IMR-90 (cell line): ENCODE data around the gene TEX36. TPM values are rescaled to one million over a fixed set of nuclear protein-coding genes. Genes with fewer than 3 reads are reported as not detected.
A peak's percentile ranks its signal among the peaks of the same experiment; 100 is the strongest.
"Not testable (repeated sequence)": the region's sequence is repeated elsewhere in the genome, so short reads cannot be mapped to it uniquely, and the experiment has no call there.

Experiments
- ATAC-seq: fragments of 200-7000 bp; cut with Tn5 transposase; 2 replicates; pipeline ENCODE4 v1.9.1; 2020; ENCODE audit warnings: low read depth, mild to moderate bottlenecking, moderate library complexity
- BruUV-seq: library from RNA; stranded (reverse); fragments of 400-500 nt; replicated peaks from 2 replicates; lab custom pipeline; 2021; lab: Mats Ljungman, UMichigan
- CTCF ChIA-PET: fragments of 300-600 bp; formaldehyde crosslinking; extraction: SDS; loops from one replicate; lab custom pipeline; 2021; ENCODE audit warnings: antibody characterized with exemption; lab: Yijun Ruan, JAX
- POLR2A ChIA-PET: fragments of 300-600 bp; sonication (Branson Sonifier 250); formaldehyde crosslinking; loops from one replicate; lab custom pipeline; 2022; ENCODE audit warnings: antibody characterized with exemption; ENCODE audit not compliant: unreplicated experiment; lab: Charles Lee
- DNase-seq: peaks from one replicate; pipeline ENCODE4 v3.0.0; 2013
- H2AFZ ChIP-seq: replicated peaks from 2 replicates; pipeline ENCODE3; 2013; ENCODE audit warnings: low read length, mild to moderate bottlenecking; ENCODE audit not compliant: poor library complexity
- H2AK5ac ChIP-seq: 2 replicates; pipeline ENCODE4 v1.6.1; 2013; ENCODE audit warnings: low read depth, low read length, inconsistent platforms
- H2AK9ac ChIP-seq: replicated peaks from 2 replicates; pipeline ENCODE3; 2013; ENCODE audit warnings: mild to moderate bottlenecking, low read depth, low read length, moderate library complexity; ENCODE audit not compliant: poor library complexity
- H2BK120ac ChIP-seq: 2 replicates; pipeline ENCODE4 v1.6.1; 2013; ENCODE audit warnings: low read depth, low read length, inconsistent platforms
- H2BK15ac ChIP-seq: 3 replicates; pipeline ENCODE4 v1.6.1; 2013; ENCODE audit warnings: low read depth, low read length, inconsistent platforms
- H2BK20ac ChIP-seq: 2 replicates; pipeline ENCODE4 v1.6.1; 2013; ENCODE audit warnings: low read depth, mild to moderate bottlenecking, inconsistent platforms, low read length, moderate library complexity
- H2BK5ac ChIP-seq: 2 replicates; pipeline ENCODE4 v1.6.1; 2013; ENCODE audit warnings: mild to moderate bottlenecking, low read depth, low read length, inconsistent platforms; ENCODE audit not compliant: poor library complexity, severe bottlenecking
- H3K14ac ChIP-seq: replicated peaks from 2 replicates; pipeline ENCODE4 v1.6.1; 2013; ENCODE audit warnings: low read depth, low read length, inconsistent platforms
- H3K18ac ChIP-seq: 2 replicates; pipeline ENCODE4 v1.6.1; 2013; ENCODE audit warnings: low read depth, low read length, control low read depth
- H3K23ac ChIP-seq: 2 replicates; pipeline ENCODE4 v1.6.1; 2013; ENCODE audit warnings: low read depth, low read length, inconsistent platforms
- H3K27ac ChIP-seq: 2 replicates; pipeline ENCODE4 v1.5.1; 2013; ENCODE audit warnings: mild to moderate bottlenecking, control low read depth, low read length; ENCODE audit not compliant: insufficient read depth
- H3K27me3 ChIP-seq: 2 replicates; pipeline ENCODE4 v1.6.1; 2013; ENCODE audit warnings: low read length; ENCODE audit not compliant: control insufficient read depth, insufficient read depth
- H3K36me3 ChIP-seq: 2 replicates; pipeline ENCODE4 v1.6.1; 2013; ENCODE audit warnings: low read length, mixed read lengths; ENCODE audit not compliant: control insufficient read depth, insufficient read depth
- H3K4ac ChIP-seq: 2 replicates; pipeline ENCODE4 v1.6.1; 2013; ENCODE audit warnings: low read depth, low read length, inconsistent platforms
- H3K4me1 ChIP-seq: 2 replicates; pipeline ENCODE4 v1.6.1; 2013; ENCODE audit warnings: low read length, mixed read lengths; ENCODE audit not compliant: control insufficient read depth, insufficient read depth
- H3K4me2 ChIP-seq: 2 replicates; pipeline ENCODE4 v1.6.1; 2013; ENCODE audit warnings: low read depth, mild to moderate bottlenecking, control low read depth, low read length, moderate library complexity
- H3K4me3 ChIP-seq: 2 replicates; pipeline ENCODE4 v1.5.1; 2013; ENCODE audit warnings: low read depth, mild to moderate bottlenecking, control low read depth, low read length, moderate library complexity; ENCODE audit not compliant: insufficient read depth
- H3K56ac ChIP-seq: 2 replicates; pipeline ENCODE4 v1.6.1; 2013; ENCODE audit warnings: low read length, inconsistent platforms; ENCODE audit not compliant: insufficient read depth; ENCODE audit errors: extremely low read depth
- H3K79me1 ChIP-seq, 2 experiments: 2 replicates each; pipeline ENCODE4 v1.6.1; 2013; ENCODE audit warnings: low read length in 2 of 2, inconsistent platforms in 1 of 2, low read depth in 1 of 2
- H3K9ac ChIP-seq: 2 replicates; pipeline ENCODE4 v1.6.1; 2013; ENCODE audit warnings: low read depth, low read length, control low read depth
- H3K9me1 ChIP-seq: 2 replicates; pipeline ENCODE4 v1.6.1; 2013; ENCODE audit warnings: low read length, inconsistent platforms; ENCODE audit not compliant: insufficient read depth
- H3K9me3 ChIP-seq: 2 replicates; pipeline ENCODE4 v1.6.1; 2013; ENCODE audit warnings: low read length; ENCODE audit not compliant: control insufficient read depth, insufficient read depth
- H4K20me1 ChIP-seq: 2 replicates; pipeline ENCODE4 v1.6.1; 2013; ENCODE audit warnings: low read length, inconsistent platforms; ENCODE audit not compliant: insufficient read depth
- H4K5ac ChIP-seq: 2 replicates; pipeline ENCODE4 v1.6.1; 2013; ENCODE audit warnings: mild to moderate bottlenecking, low read depth, low read length, control low read depth
- H4K8ac ChIP-seq, 2 experiments: 2 replicates each; pipeline ENCODE4 v1.6.1; 2013; ENCODE audit warnings: low read depth in 2 of 2, low read length in 2 of 2, control low read depth in 1 of 2, inconsistent platforms in 1 of 2
- H4K91ac ChIP-seq: 2 replicates; pipeline ENCODE4 v1.6.1; 2013; ENCODE audit warnings: low read depth, low read length, inconsistent platforms; ENCODE audit not compliant: insufficient read depth
- WGBS, 2 experiments: methylation state at CpG; one replicate each; pipeline versions ENCODE4 v1.1.5 to v1.1.7; 2013; ENCODE audit warnings: missing lambda C conversion rate in 2 of 2; ENCODE audit not compliant: insufficient read length in 1 of 2; ENCODE audit errors: extremely low coverage in 2 of 2; 5-methylcytosine and 5-hydroxymethylcytosine counted together
- dilution Hi-C: fragments of 300-500 bp; cut with HindIII; formaldehyde crosslinking; loops from one replicate; pipeline ENCODE4 v1.14.3; 2018; ENCODE audit warnings: low sequenced_read_pairs; ENCODE audit not compliant: unreplicated experiment
- in situ Hi-C: fragments of 300-500 bp; cut with MboI; formaldehyde crosslinking; loops from 3 replicates; pipeline ENCODE4 v1.14.3; 2019; ENCODE audit warnings: low sequenced_read_pairs, inconsistent platforms, mixed read lengths
- intact Hi-C: fragments of 100-400 bp; cut with micrococcal nuclease; formaldehyde crosslinking; loops from 2 replicates; pipeline ENCODE4 v1.10.0; 2022
- polyA plus RNA-seq, 3 experiments: library from polyadenylated mRNA; depleted of rRNA; stranded (reverse); fragments of >200 nt; gene quantifications; 2 replicates each; pipeline ENCODE4 v1.2.3, GENCODE V29; 2012; ENCODE audit warnings: low replicate concordance in 1 of 3
- total RNA-seq: library from RNA; depleted of rRNA; stranded (reverse); fragments of >200 nt; gene quantifications from 2 replicates; pipeline ENCODE4 v1.2.3, GENCODE V29; 2012
- TF ChIP-seq, protein P1 (sequence below): conservative IDR thresholded peaks from 2 replicates; pipeline ENCODE4 v1.5.1; 2012; ENCODE audit warnings: mild to moderate bottlenecking, low read depth, low read length, improper control_type of control experiment

TEX36 gene
- total and polyA plus RNA-seq, 2 of the 4 experiments (the other 2 are of a cell fraction) = not detected

DNA sequence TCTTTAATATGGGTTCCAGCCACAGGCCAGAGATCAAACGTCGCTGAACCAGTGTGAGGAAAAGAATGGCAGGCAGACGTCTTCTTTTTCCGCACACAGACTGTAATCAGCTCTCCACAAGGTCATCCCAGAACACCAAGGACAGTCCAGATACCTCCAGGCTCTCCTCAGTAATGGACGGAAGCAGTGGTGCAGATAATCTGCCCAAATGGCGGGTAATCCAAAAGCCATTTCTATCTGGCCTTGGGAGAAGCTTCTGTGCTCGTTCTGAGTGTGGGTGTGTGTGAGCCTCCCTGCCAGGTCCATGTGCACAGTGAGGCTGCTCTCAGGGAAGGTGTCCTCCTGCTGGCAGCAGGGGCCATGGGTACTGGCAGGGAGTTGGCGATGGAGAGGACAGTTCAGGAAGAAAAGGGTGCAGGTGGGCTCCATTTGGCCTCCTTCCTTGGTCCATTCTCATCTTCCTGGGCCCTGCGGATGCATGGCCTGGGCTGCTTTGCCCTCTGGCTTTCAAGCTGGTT, 15.6 kb upstream of the TEX36 start:
- TF ChIP-seq, protein P1, sequence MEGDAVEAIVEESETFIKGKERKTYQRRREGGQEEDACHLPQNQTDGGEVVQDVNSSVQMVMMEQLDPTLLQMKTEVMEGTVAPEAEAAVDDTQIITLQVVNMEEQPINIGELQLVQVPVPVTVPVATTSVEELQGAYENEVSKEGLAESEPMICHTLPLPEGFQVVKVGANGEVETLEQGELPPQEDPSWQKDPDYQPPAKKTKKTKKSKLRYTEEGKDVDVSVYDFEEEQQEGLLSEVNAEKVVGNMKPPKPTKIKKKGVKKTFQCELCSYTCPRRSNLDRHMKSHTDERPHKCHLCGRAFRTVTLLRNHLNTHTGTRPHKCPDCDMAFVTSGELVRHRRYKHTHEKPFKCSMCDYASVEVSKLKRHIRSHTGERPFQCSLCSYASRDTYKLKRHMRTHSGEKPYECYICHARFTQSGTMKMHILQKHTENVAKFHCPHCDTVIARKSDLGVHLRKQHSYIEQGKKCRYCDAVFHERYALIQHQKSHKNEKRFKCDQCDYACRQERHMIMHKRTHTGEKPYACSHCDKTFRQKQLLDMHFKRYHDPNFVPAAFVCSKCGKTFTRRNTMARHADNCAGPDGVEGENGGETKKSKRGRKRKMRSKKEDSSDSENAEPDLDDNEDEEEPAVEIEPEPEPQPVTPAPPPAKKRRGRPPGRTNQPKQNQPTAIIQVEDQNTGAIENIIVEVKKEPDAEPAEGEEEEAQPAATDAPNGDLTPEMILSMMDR = no peak
- dilution Hi-C loops = no loop called here
- Histone ChIP-seq H3K23ac (no peak overlapping the region), H2BK15ac (no peak overlapping the region), H3K36me3 (no peaks in the 10 kb centered on the region), H2BK5ac (no peak overlapping the region), H4K91ac (no peak overlapping the region), H3K27ac (no peak overlapping the region), H3K18ac (no peak overlapping the region), H3K14ac (no peak overlapping the region), H4K5ac (no peak overlapping the region), H3K9ac (no peak overlapping the region), H3K56ac (no peak overlapping the region), H3K4ac (no peak overlapping the region), H2AK5ac (no peak overlapping the region), H4K20me1 (no peaks in the 10 kb centered on the region), H3K27me3 (peaks cover 4% of the 10 kb centered on the region; the same call in 1 of the 2 replicates), H2BK20ac (no peak overlapping the region), H3K4me3 (no peak overlapping the region), H3K79me1 (no peaks in the 10 kb centered on the region), H3K4me1 (peaks cover 3% of the 10 kb centered on the region; the same call in 1 of the 2 replicates), H3K9me1 (no peaks in the 10 kb centered on the region), H2AFZ (peak overlapping the region; percentile 37), H3K9me3 (no peaks in the 10 kb centered on the region), H3K4me2 (no peak overlapping the region), H2AK9ac (no peak overlapping the region), H2BK120ac (no peak overlapping the region), H4K8ac (no peak overlapping the region)
- no peak for DNase-seq
- WGBS, 2 experiments = 81% methylated on average over 5 of the region's 9 CpGs; no CpG with 5 or more reads in 1 of the 2 experiments
- ChIA-PET POLR2A (no interaction called here), CTCF (no interaction called here)
- in situ Hi-C loops = loop anchor here (10.0 kb wide), 1 partner anchor 654 kb away; no protein-coding TSS in a partner anchor
- BruUV-seq = no TSS peak
- intact Hi-C loops = no loop called here
- ATAC-seq = no peak

DNA sequence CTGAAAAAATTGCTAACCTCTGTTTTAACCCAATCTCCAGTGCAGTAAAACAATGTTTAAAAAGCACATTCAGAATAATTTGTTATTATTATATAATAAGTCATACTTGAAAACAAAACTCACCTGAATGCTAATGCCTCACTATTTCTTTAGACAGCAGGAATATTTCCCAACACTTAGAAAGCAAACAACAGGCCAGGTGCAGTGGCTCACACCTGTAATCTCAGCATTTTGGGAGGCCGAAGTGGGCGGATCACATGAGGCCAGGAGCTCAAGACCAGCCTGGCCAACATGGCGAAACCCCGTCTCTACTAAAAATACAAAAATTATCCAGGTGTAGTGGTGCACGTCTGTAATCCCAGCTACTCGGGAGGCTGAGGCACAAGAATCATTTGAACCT, 13.9 kb upstream of the TEX36 start:
- in situ Hi-C loops = loop anchor here (10.0 kb wide), 1 partner anchor 652 kb away; no protein-coding TSS in a partner anchor
- H2AFZ ChIP-seq = not testable (repeated sequence)

More for the DNA sequence above, 13.9 kb upstream of the TEX36 start:
- H2BK120ac ChIP-seq, H2AK5ac ChIP-seq, H2AK9ac ChIP-seq, H4K5ac ChIP-seq, H2BK20ac ChIP-seq, ATAC-seq, H4K8ac ChIP-seq, dilution Hi-C loops, H3K4me3 ChIP-seq, BruUV-seq, H2BK5ac ChIP-seq, H3K27ac ChIP-seq, H3K9me1 ChIP-seq, H3K36me3 ChIP-seq, H3K9ac ChIP-seq, CTCF ChIA-PET, H3K9me3 ChIP-seq, H4K91ac ChIP-seq, DNase-seq, H3K23ac ChIP-seq, POLR2A ChIA-PET, H3K4ac ChIP-seq, intact Hi-C loops, H3K4me2 ChIP-seq, H3K27me3 ChIP-seq, H2BK15ac ChIP-seq, H3K56ac ChIP-seq, H4K20me1 ChIP-seq, H3K18ac ChIP-seq, H3K4me1 ChIP-seq, H3K14ac ChIP-seq, H3K79me1 ChIP-seq: not testable (repeated sequence)
- WGBS, 2 experiments = no CpG with 5 or more reads among the region's 6 CpGs
